Measurements from ENCODE around the gene MRPS27.

The MRPS27 gene

GRCh38 chr5:72265032-72265877, 54.8 kb downstream of the MRPS27 start:
- no peak for DNase-seq

GRCh38 chr5:72256536-72256935, 63.5 kb downstream of the MRPS27 start:
- DNase-seq: no peak

GRCh38 chr5:72255670-72256069, 64.4 kb downstream of the MRPS27 start:
- no peak for DNase-seq

GRCh38 chr5:72255237-72255636, 64.8 kb downstream of the MRPS27 start:
- no peak for DNase-seq

- DNase-seq: no peak
Observed at GRCh38 chr5:72252574-72253155, 67.4 kb downstream of the MRPS27 start.

- DNase-seq: no peak
Observed at GRCh38 chr5:72252008-72252407, 68.0 kb downstream of the MRPS27 start.

GRCh38 chr5:72251386-72251785, 68.7 kb downstream of the MRPS27 start:
- DNase-seq: no peak

- DNase-seq: no peak
Observed at GRCh38 chr5:72248410-72248981, 71.5 kb downstream of the MRPS27 start.

GRCh38 chr5:72246954-72247442, 73.0 kb downstream of the MRPS27 start:
- no peak for DNase-seq

- DNase-seq: no peak
Observed at GRCh38 chr5:72245951-72246532, 74.0 kb downstream of the MRPS27 start.

GRCh38 chr5:72245546-72245945, 74.5 kb downstream of the MRPS27 start:
- no peak for DNase-seq

- DNase-seq: no peak
Observed at GRCh38 chr5:72244862-72245371, 75.1 kb downstream of the MRPS27 start.

GRCh38 chr5:72243706-72244105, 76.3 kb downstream of the MRPS27 start:
- no peak for DNase-seq

GRCh38 chr5:72242796-72243475, 77.1 kb downstream of the MRPS27 start:
- peak; percentile 35 for DNase-seq

GRCh38 chr5:72241346-72242003, 78.6 kb downstream of the MRPS27 start:
- no peak for DNase-seq

- DNase-seq: no peak
Observed at GRCh38 chr5:72238712-72239445, 81.2 kb downstream of the MRPS27 start.

- no peak for DNase-seq
Observed at GRCh38 chr5:72237879-72238278, 82.2 kb downstream of the MRPS27 start.

GRCh38 chr5:72237415-72237814, 82.6 kb downstream of the MRPS27 start:
- no peak for DNase-seq

- no peak for DNase-seq
Observed at GRCh38 chr5:72235725-72236124, 84.3 kb downstream of the MRPS27 start.

GRCh38 chr5:72234868-72235267, 85.2 kb downstream of the MRPS27 start:
- DNase-seq: no peak

GRCh38 chr5:72234265-72234700, 85.8 kb downstream of the MRPS27 start:
- no peak for DNase-seq
